Spinal cord (tissue), 10 donors: ENCODE results near the gene OXSR1. TPM values are rescaled to one million over a fixed set of nuclear protein-coding genes. Genes with fewer than 3 reads are reported as not detected.

Experiments used
- DNase-seq, 6 donors: peaks; one replicate each; pipeline versions ENCODE4 v3.0.0 to v3.0.0-alpha.2; 2013 to 2015; ENCODE audit warnings: low spot score in 6 of 6, low read depth in 4 of 6
- H3K27ac ChIP-seq: one replicate; pipeline ENCODE4 v1.5.1; 2013; ENCODE audit warnings: low read depth, low read length, control low read depth
- H3K27me3 ChIP-seq: one replicate; pipeline ENCODE4 v1.6.1; 2013; ENCODE audit warnings: low read length; ENCODE audit not compliant: control insufficient read depth, insufficient read depth
- H3K36me3 ChIP-seq: one replicate; pipeline ENCODE4 v1.6.1; 2013; ENCODE audit warnings: low read length; ENCODE audit not compliant: control insufficient read depth, insufficient read depth
- H3K4me1 ChIP-seq: one replicate; pipeline ENCODE4 v1.6.1; 2013; ENCODE audit warnings: low read length; ENCODE audit not compliant: control insufficient read depth, insufficient read depth
- H3K4me3 ChIP-seq: one replicate; pipeline ENCODE4 v1.5.1; 2013; ENCODE audit warnings: low read depth, low read length, control low read depth
- H3K9me3 ChIP-seq: one replicate; pipeline ENCODE4 v1.6.1; 2013; ENCODE audit warnings: low read length; ENCODE audit not compliant: control insufficient read depth, insufficient read depth
- WGBS: methylation state at CpG from one replicate; pipeline ENCODE4 v1.1.5; 2013; ENCODE audit warnings: missing lambda C conversion rate; ENCODE audit not compliant: insufficient coverage; 5-methylcytosine and 5-hydroxymethylcytosine counted together
- long read RNA-seq, 4 donors: transcript quantifications; one replicate each; lab custom pipeline, GENCODE V29; 2026
- polyA plus RNA-seq, 2 donors: library from polyadenylated mRNA; unstranded; fragments of 120-200 nt; gene quantifications; one replicate each; pipeline ENCODE4 v1.2.1, GENCODE V29; 2013; ENCODE audit not compliant: insufficient read length in 2 of 2
- total RNA-seq, 2 donors: library from RNA; depleted of rRNA in 1 of 2; stranded (reverse); fragments of 120-200 nt in 1 of 2; fragments of >200 nt in 1 of 2; gene quantifications; one replicate each; pipeline versions ENCODE4 v1.2.3 to v1.2.4, GENCODE V29; 2013 to 2014
- donor health status: healthy.

The OXSR1 gene
- total RNA-seq (10 to 100 TPM; 33.7 to 36.1 TPM), polyA plus RNA-seq (10 to 100 TPM; 32.3 to 33.2 TPM)
- long read RNA-seq, donor 1, full-length matches to known transcripts: 3 of 3 reads
- long read RNA-seq, donor 1, partial matches to known transcripts: 0 of 3 reads
- long read RNA-seq, donor 1, other reads (novel, unspliced or antisense): 0 of 3 reads
- long read RNA-seq, donor 2, full-length matches to known transcripts: 1 of 1 reads
- long read RNA-seq, donor 2, partial matches to known transcripts: 0 of 1 reads
- long read RNA-seq, donor 2, other reads (novel, unspliced or antisense): 0 of 1 reads
- long read RNA-seq, donor 3: 0 reads
- long read RNA-seq, donor 4, full-length matches to known transcripts: 2 of 11 reads
- long read RNA-seq, donor 4, partial matches to known transcripts: 9 of 11 reads
- long read RNA-seq, donor 4, other reads (novel, unspliced or antisense): 0 of 11 reads

- Histone ChIP-seq H3K27me3 (no peaks in the 10 kb centered on the region), H3K9me3 (no peaks in the 10 kb centered on the region), H3K4me3 (peak within 1 kb of the TSS; percentile 91), H3K36me3 (no peaks in the 10 kb centered on the region), H3K27ac (peak within 1 kb of the TSS; percentile 97), H3K4me1 (peaks cover 13% of the 10 kb centered on the region)
- WGBS: under 1% methylated on average over 57 of the region's 57 CpGs
- peak; percentile 97 to 100 (median 98) for DNase-seq
Measured at GRCh38 chr3:38164952-38165721, at the start of gene OXSR1. OXSR1 (plus strand) TSS chr3:38165537; CDS start chr3:38165877, 340 bp downstream.

GRCh38 chr3:38115645-38116427, 49.5 kb upstream of the OXSR1 start:
- Histone ChIP-seq H3K27ac (no peak overlapping the region), H3K4me3 (no peak overlapping the region), H3K4me1 (peaks cover 9% of the 10 kb centered on the region), H3K36me3 (peaks cover 46% of the 10 kb centered on the region), H3K9me3 (no peaks in the 10 kb centered on the region), H3K27me3 (no peaks in the 10 kb centered on the region)
- WGBS: 82% methylated on average over 8 of the region's 9 CpGs
- no peak for DNase-seq

GRCh38 chr3:38116471-38117162, 48.7 kb upstream of the OXSR1 start:
- H3K27ac ChIP-seq: no peak overlapping the region
- peaks cover 52% of the 10 kb centered on the region for H3K36me3 ChIP-seq
- 95% methylated on average over 11 of the region's 12 CpGs for WGBS
- no peaks in the 10 kb centered on the region for H3K27me3 ChIP-seq
- DNase-seq: no peak
- no peak overlapping the region for H3K4me3 ChIP-seq
- peaks cover 9% of the 10 kb centered on the region for H3K4me1 ChIP-seq
- H3K9me3 ChIP-seq: no peaks in the 10 kb centered on the region

- Histone ChIP-seq H3K27me3 (no peaks in the 10 kb centered on the region), H3K4me3 (no peak overlapping the region), H3K9me3 (no peaks in the 10 kb centered on the region), H3K27ac (no peak overlapping the region), H3K4me1 (peaks cover 9% of the 10 kb centered on the region), H3K36me3 (peaks cover 57% of the 10 kb centered on the region)
- no peak for DNase-seq
- 76% methylated on average over 10 of the region's 10 CpGs for WGBS
Measured at GRCh38 chr3:38117163-38117716, 48.1 kb upstream of the OXSR1 start.

GRCh38 chr3:38117748-38118420, 47.5 kb upstream of the OXSR1 start:
- no peaks in the 10 kb centered on the region for H3K27me3 ChIP-seq
- H3K36me3 ChIP-seq: peaks cover 64% of the 10 kb centered on the region
- no peaks in the 10 kb centered on the region for H3K9me3 ChIP-seq
- H3K27ac ChIP-seq: no peak overlapping the region
- 58% methylated on average over 8 of the region's 11 CpGs for WGBS
- H3K4me1 ChIP-seq: peaks cover 9% of the 10 kb centered on the region
- H3K4me3 ChIP-seq: no peak overlapping the region
- DNase-seq: peak in 2 of 6 donors; percentile 20 to 39

- no peak overlapping the region for H3K27ac ChIP-seq
- peaks cover 9% of the 10 kb centered on the region for H3K4me1 ChIP-seq
- H3K36me3 ChIP-seq: peaks cover 67% of the 10 kb centered on the region
- H3K27me3 ChIP-seq: no peaks in the 10 kb centered on the region
- H3K4me3 ChIP-seq: no peak overlapping the region
- DNase-seq: peak in 2 of 6 donors; percentile 21 to 38
- WGBS: 59% methylated on average over 8 of the region's 13 CpGs
- no peaks in the 10 kb centered on the region for H3K9me3 ChIP-seq
Measured at GRCh38 chr3:38118421-38119247, 46.7 kb upstream of the OXSR1 start.

- peaks cover 67% of the 10 kb centered on the region for H3K36me3 ChIP-seq
Measured at GRCh38 chr3:38119248-38119544, 46.1 kb upstream of the OXSR1 start.

More at GRCh38 chr3:38119248-38119544, 46.1 kb upstream of the OXSR1 start:
- no peak overlapping the region for H3K4me3 ChIP-seq
- no peaks in the 10 kb centered on the region for H3K27me3 ChIP-seq
- 100% methylated on average over 1 of the region's 1 CpG for WGBS
- H3K9me3 ChIP-seq: no peaks in the 10 kb centered on the region
- peaks cover 9% of the 10 kb centered on the region for H3K4me1 ChIP-seq
- DNase-seq: no peak
- H3K27ac ChIP-seq: no peak overlapping the region
